H1 (cell line): ENCODE measurements around the gene RASSF4. TPM values are rescaled to one million over a fixed set of nuclear protein-coding genes. Genes with fewer than 3 reads are reported as not detected.

ENCODE experiments used
- CTCF ChIA-PET: fragments of 300-600 bp; sonication (Branson Sonifier 250); formaldehyde crosslinking; loops from one replicate; lab custom pipeline; 2021; ENCODE audit not compliant: partially characterized antibody; lab: Charles Lee
- POLR2A ChIA-PET: fragments of 300-600 bp; sonication (Branson Sonifier 250); formaldehyde crosslinking; loops from one replicate; lab custom pipeline; 2021; ENCODE audit warnings: inconsistent platforms; ENCODE audit not compliant: partially characterized antibody; lab: Charles Lee
- DNase-seq, 2 experiments: peaks; one replicate each; pipeline versions ENCODE4 v3.0.0 to v3.0.0-alpha.2; 2010 to 2022; ENCODE audit warnings: low spot score in 2 of 2, low read depth in 1 of 2, mixed read lengths in 1 of 2
- FAIRE-seq: peaks from 2 replicates; lab custom pipeline; 2011; peaks lifted over from hg19 to GRCh38; lab: Jason Lieb, UNC
- H2AFZ ChIP-seq: 2 replicates; pipeline ENCODE4 v1.8.1; 2012; ENCODE audit warnings: low read length, inconsistent platforms
- H2AK5ac ChIP-seq: 2 replicates; pipeline ENCODE4 v1.6.1; 2013; ENCODE audit warnings: low read depth, low read length
- H2BK120ac ChIP-seq: replicated peaks from 2 replicates; pipeline ENCODE3; 2013; ENCODE audit warnings: low read depth, low read length, inconsistent platforms
- H2BK12ac ChIP-seq: 2 replicates; pipeline ENCODE4 v1.6.1; 2013; ENCODE audit warnings: low read depth, low read length
- H2BK15ac ChIP-seq: 2 replicates; pipeline ENCODE4 v1.6.1; 2013; ENCODE audit warnings: low read length
- H2BK20ac ChIP-seq: 2 replicates; pipeline ENCODE4 v1.6.1; 2013; ENCODE audit warnings: low read length
- H2BK5ac ChIP-seq: 2 replicates; pipeline ENCODE4 v1.6.1; 2013; ENCODE audit warnings: low read depth, low read length
- H3K14ac ChIP-seq: 2 replicates; pipeline ENCODE4 v1.6.1; 2013; ENCODE audit warnings: inconsistent platforms; ENCODE audit not compliant: insufficient read length
- H3K18ac ChIP-seq: 2 replicates; pipeline ENCODE4 v1.6.1; 2013; ENCODE audit warnings: low read length; ENCODE audit errors: extremely low read depth
- H3K23ac ChIP-seq: 2 replicates; pipeline ENCODE4 v1.6.1; 2013; ENCODE audit warnings: inconsistent platforms; ENCODE audit not compliant: insufficient read length
- H3K23me2 ChIP-seq: 2 replicates; pipeline ENCODE4 v1.6.1; 2013; ENCODE audit warnings: low read depth, low read length
- H3K27ac ChIP-seq: 2 replicates; pipeline ENCODE4 v1.6.1; 2011; ENCODE audit warnings: low read depth, low read length, inconsistent platforms
- H3K27me3 ChIP-seq, 4 experiments: replicated peaks in 1 of 4; 1 replicate in 1 of 4; 2 replicates in 3 of 4; pipeline versions ENCODE4 v1.6.1 to v1.8.1; 2011 to 2013; ENCODE audit warnings: low read length in 3 of 4, mild to moderate bottlenecking in 3 of 4, inconsistent platforms in 2 of 4, mixed read lengths in 2 of 4, moderate library complexity in 1 of 4; ENCODE audit not compliant: control insufficient read depth in 3 of 4, insufficient read depth in 3 of 4; ENCODE audit errors: extremely low read depth in 1 of 4
- H3K36me3 ChIP-seq, 4 experiments: 2 replicates each; pipeline versions ENCODE4 v1.6.1 to v1.8.1; 2011 to 2013; ENCODE audit warnings: mild to moderate bottlenecking in 4 of 4, low read length in 3 of 4, moderate library complexity in 2 of 4, control low read depth in 1 of 4, inconsistent platforms in 1 of 4; ENCODE audit not compliant: insufficient read depth in 4 of 4, control insufficient read depth in 2 of 4
- H3K4ac ChIP-seq: replicated peaks from 2 replicates; pipeline ENCODE3; 2013; ENCODE audit warnings: low read length, low read depth, mixed read lengths, inconsistent platforms; ENCODE audit not compliant: insufficient read length
- H3K4me1 ChIP-seq, 4 experiments: replicated peaks in 1 of 4; 1 replicate in 1 of 4; 2 replicates in 3 of 4; pipeline versions ENCODE4 v1.6.1 to v1.8.1; 2011 to 2013; ENCODE audit warnings: low read length in 3 of 4, inconsistent platforms in 2 of 4, mixed read lengths in 1 of 4; ENCODE audit not compliant: insufficient read depth in 4 of 4, control insufficient read depth in 3 of 4
- H3K4me2 ChIP-seq, 2 experiments: 2 replicates each; pipeline versions ENCODE4 v1.6.1 to v1.8.1; 2011 to 2013; ENCODE audit warnings: low read depth in 2 of 2, low read length in 2 of 2, control low read depth in 1 of 2, inconsistent platforms in 1 of 2, mild to moderate bottlenecking in 1 of 2; ENCODE audit not compliant: insufficient read depth in 1 of 2
- H3K4me3 ChIP-seq, 4 experiments: fragments of 200-600, 300-600 bp in 1 of 4; sonication (generic), shearing (Covaris generic), sonication (Bioruptor Twin) in 1 of 4; 2 replicates each; pipeline versions ENCODE4 v1.5.1 to v1.8.1; 2011 to 2016; ENCODE audit warnings: low read length in 4 of 4, low read depth in 3 of 4, control low read depth in 2 of 4, inconsistent platforms in 2 of 4, mild to moderate bottlenecking in 2 of 4, mixed read lengths in 1 of 4, moderate library complexity in 1 of 4; ENCODE audit not compliant: insufficient read depth in 2 of 4; ENCODE audit errors: extremely low read depth in 1 of 4
- H3K56ac ChIP-seq: replicated peaks from 2 replicates; pipeline ENCODE3; 2013; ENCODE audit warnings: low read depth, mild to moderate bottlenecking, mixed read lengths, low read length, inconsistent platforms; ENCODE audit not compliant: insufficient read length
- H3K79me1 ChIP-seq: 2 replicates; pipeline ENCODE4 v1.6.1; 2013; ENCODE audit warnings: low read depth, low read length, control low read depth
- H3K79me2 ChIP-seq, 2 experiments: 2 replicates each; pipeline versions ENCODE4 v1.6.1 to v1.8.1; 2012 to 2013; ENCODE audit warnings: low read length in 2 of 2, mild to moderate bottlenecking in 2 of 2, inconsistent platforms in 1 of 2; ENCODE audit not compliant: insufficient read depth in 2 of 2, control insufficient read depth in 1 of 2
- H3K9ac ChIP-seq, 4 experiments: replicated peaks in 1 of 4; 1 replicate in 1 of 4; 2 replicates in 3 of 4; pipeline versions ENCODE4 v1.6.1 to v1.8.1; 2011 to 2013; ENCODE audit warnings: low read depth in 3 of 4, low read length in 3 of 4, control low read depth in 2 of 4, mild to moderate bottlenecking in 2 of 4, moderate library complexity in 2 of 4, inconsistent platforms in 1 of 4; ENCODE audit errors: extremely low read depth in 1 of 4
- H3K9me3 ChIP-seq, 2 experiments: 2 replicates each; pipeline versions ENCODE4 v1.6.1 to v1.8.1; 2012 to 2013; ENCODE audit warnings: mild to moderate bottlenecking in 2 of 2, moderate library complexity in 2 of 2, control low read depth in 1 of 2, inconsistent platforms in 1 of 2, low read depth in 1 of 2, low read length in 1 of 2, mixed read lengths in 1 of 2; ENCODE audit not compliant: insufficient read depth in 2 of 2
- H4K20me1 ChIP-seq, 2 experiments: replicated peaks in 1 of 2; 2 replicates each; pipeline versions ENCODE3 to v1.8.1; 2011 to 2013; ENCODE audit warnings: inconsistent platforms in 2 of 2, low read length in 2 of 2, mild to moderate bottlenecking in 1 of 2; ENCODE audit not compliant: insufficient read depth in 2 of 2, control insufficient read depth in 1 of 2
- H4K5ac ChIP-seq: 2 replicates; pipeline ENCODE4 v1.6.1; 2013; ENCODE audit warnings: low read length, low read depth, mixed read lengths, inconsistent platforms; ENCODE audit not compliant: insufficient read length
- H4K8ac ChIP-seq: 2 replicates; pipeline ENCODE4 v1.8.0; 2013; ENCODE audit warnings: mild to moderate bottlenecking, moderate library complexity, low read length, inconsistent platforms; ENCODE audit not compliant: insufficient read depth; ENCODE audit errors: extremely low read depth
- H4K91ac ChIP-seq: replicated peaks from 2 replicates; pipeline ENCODE3; 2013; ENCODE audit warnings: low read length, mixed read lengths, inconsistent platforms; ENCODE audit not compliant: insufficient read length
- ASH2L ChIP-seq: fragments of 200-600, 300-600 bp; sonication (generic); IDR thresholded peaks from one replicate; pipeline ENCODE4 v1.7.1; 2017; ENCODE audit warnings: low read length
- ATF3 ChIP-seq: IDR thresholded peaks from 2 replicates; pipeline ENCODE4 v1.6.1; 2011; ENCODE audit warnings: low read depth, mild to moderate bottlenecking, low read length; ENCODE audit not compliant: insufficient read depth
- CBX8 ChIP-seq: fragments of 300-800, 300-1000 bp; sonication (generic); IDR thresholded peaks from 2 replicates; pipeline ENCODE4 v1.7.1; 2016; ENCODE audit warnings: low read depth, low read length, borderline replicate concordance
- CHD2 ChIP-seq: IDR thresholded peaks from 2 replicates; pipeline ENCODE4 v1.6.1; 2012; ENCODE audit warnings: low read length, improper control_type of control experiment
- EP300 ChIP-seq, 2 experiments: IDR thresholded peaks; 1 replicate in 1 of 2; 2 replicates in 1 of 2; pipeline ENCODE4 v1.6.1; 2011 to 2012; ENCODE audit warnings: low read depth in 2 of 2, low read length in 2 of 2, mild to moderate bottlenecking in 2 of 2, borderline replicate concordance in 1 of 2, inconsistent platforms in 1 of 2, moderate library complexity in 1 of 2
- FOSL1 ChIP-seq: IDR thresholded peaks from 2 replicates; pipeline ENCODE4 v1.6.1; 2011; ENCODE audit warnings: mild to moderate bottlenecking, low read depth, low read length, moderate library complexity; ENCODE audit not compliant: insufficient read depth
- HDAC6 ChIP-seq: IDR thresholded peaks from one replicate; pipeline ENCODE4 v1.7.1; 2012; ENCODE audit warnings: low read depth, mild to moderate bottlenecking, inconsistent platforms, low read length, moderate library complexity
- KDM5A ChIP-seq: fragments of 200-600 bp; IDR thresholded peaks from 2 replicates; pipeline ENCODE4 v1.7.1; 2012; ENCODE audit warnings: mild to moderate bottlenecking, low read length, inconsistent platforms, mixed read lengths
- POLR2A ChIP-seq, 2 experiments: IDR thresholded peaks; 1 replicate in 1 of 2; 2 replicates in 1 of 2; pipeline ENCODE4 v1.6.1; 2011; ENCODE audit warnings: low read depth in 2 of 2, low read length in 2 of 2, mild to moderate bottlenecking in 2 of 2; ENCODE audit errors: control extremely low read depth in 1 of 2
- POLR2AphosphoS5 ChIP-seq: IDR thresholded peaks from 2 replicates; pipeline ENCODE4 v1.6.1; 2011; ENCODE audit warnings: low read depth, low read length
- SP4 ChIP-seq: IDR thresholded peaks from 2 replicates; pipeline ENCODE4 v1.6.1; 2012; ENCODE audit warnings: low read length, inconsistent platforms
- TCF12 ChIP-seq: IDR thresholded peaks from 2 replicates; pipeline ENCODE4 v1.6.1; 2011; ENCODE audit warnings: low read depth, mild to moderate bottlenecking, low read length
- ZNF274 ChIP-seq: IDR thresholded peaks from 2 replicates; pipeline ENCODE4 v1.7.0; 2012; ENCODE audit warnings: low read length, borderline replicate concordance; ENCODE audit errors: extremely low read depth
- WGBS, 2 experiments: shearing (Covaris generic) in 1 of 2; methylation state at CpG; one replicate each; pipeline versions ENCODE4 v1.1.6 to v1.1.7; 2013 to 2015; ENCODE audit warnings: low lambda C conversion rate in 2 of 2, mixed read lengths in 2 of 2, inconsistent platforms in 1 of 2, low coverage in 1 of 2, missing lambda C conversion rate in 1 of 2; ENCODE audit not compliant: insufficient replicate concordance in 2 of 2, insufficient coverage in 1 of 2, insufficient read length in 1 of 2; ENCODE audit errors: extremely low coverage in 1 of 2, missing lambda C conversion rate in 1 of 2; 5-methylcytosine and 5-hydroxymethylcytosine counted together
- polyA plus RNA-seq, 7 experiments: library from polyadenylated mRNA; depleted of rRNA in 3 of 7; stranded (reverse) in 5 of 7; unstranded in 2 of 7; fragments of >200 nt in 5 of 7; fragments of 200-250 nt in 2 of 7; gene quantifications; 1 replicate in 5 of 7; 2 replicates in 1 of 7; 4 replicates in 1 of 7; pipeline versions ENCODE4 v1.2.1 to v1.2.3, GENCODE V29; 2011 to 2013; ENCODE audit warnings: missing spikeins in 2 of 7, mixed read lengths in 2 of 7
- total RNA-seq: library from RNA; stranded (reverse); fragmentation: NEBNext Ultra II Directional; extraction: Animal tissue kit (Norgen Biotek cat#: 25700); gene quantifications from 2 replicates; pipeline ENCODE4 v1.2.1, GENCODE V29; 2021

The RASSF4 gene
- total and polyA plus RNA-seq, 2 of the 8 experiments (the other 6 are each of a cell fraction or from before 2014, with no cell fraction given), result 14.3 to 14.5 TPM

GRCh38 chr10:44951576-44952226 is 7.9 kb upstream of the RASSF4 start:
- Histone ChIP-seq H2BK5ac (peak overlapping the region; percentile 29; the same call in 1 of the 2 replicates), H3K27me3 (no peaks in the 10 kb centered on the region; a peak in 1 of 7 replicates), H2BK12ac (no peak overlapping the region), H3K9ac (no peak overlapping the region; a peak in 1 of 7 replicates), H3K27ac (no peak overlapping the region), H3K36me3 (no peaks in the 10 kb centered on the region), H4K5ac (no peak overlapping the region), H3K14ac (no peak overlapping the region), H2AFZ (no peak overlapping the region), H3K23me2 (no peaks in the 10 kb centered on the region), H2BK20ac (no peak overlapping the region), H3K18ac (no peak overlapping the region), H2AK5ac (no peak overlapping the region), H3K79me1 (no peaks in the 10 kb centered on the region), H3K4me1 (peaks cover 0 to 7% (median 0%) of the 10 kb centered on the region in 4 experiments; a peak in 2 of 7 replicates), H4K8ac (no peak overlapping the region), H4K91ac (no peak overlapping the region), H3K56ac (no peak overlapping the region), H3K9me3 (no peaks in the 10 kb centered on the region), H3K23ac (no peak overlapping the region), H4K20me1 (no peaks in the 10 kb centered on the region), H3K4me2 (no peak overlapping the region), H2BK120ac (no peak overlapping the region), H3K4me3 (no peak overlapping the region), H3K4ac (no peak overlapping the region), H3K79me2 (no peaks in the 10 kb centered on the region), H2BK15ac (no peak overlapping the region)
- 86% methylated on average over 7 of the region's 7 CpGs; no CpG with 5 or more reads in 1 of the 2 experiments for WGBS, 2 experiments
- ChIA-PET POLR2A (interaction anchor here (1.2 to 2.6 kb wide), 3 partner anchors 12 to 27 kb away, joined by 5 to 14 read pairs (median 6); partner anchors contain the start of gene DEPP1), CTCF (interaction anchor here (0.5 to 13.4 kb wide), 7 partner anchors 14 to 207 kb away, joined by 3 to 143 read pairs (median 6); no protein-coding TSS in a partner anchor)
- FAIRE-seq (no peak), DNase-seq (peak in 1 of 2 experiments; percentile 1)
- no peak for TF ChIP-seq HDAC6
- no peak for TF ChIP-seq CBX8
- no peak for TF ChIP-seq POLR2A (IDR thresholded peaks at IDR 0.05; ENCODE audit: control extremely low read depth in 1 of 2, low read depth in 2 of 2, low read length in 2 of 2)
- no peak for TF ChIP-seq ZNF274
- TF ChIP-seq TCF12, result no peak
- TF ChIP-seq CHD2, result no peak
- no peak for TF ChIP-seq EP300 (IDR thresholded peaks at IDR 0.05; ENCODE audit: borderline replicate concordance in 1 of 2, low read depth in 2 of 2, low read length in 2 of 2)
- no peak for TF ChIP-seq ATF3
- TF ChIP-seq ASH2L, result no peak
- no peak for TF ChIP-seq KDM5A
- TF ChIP-seq FOSL1, result no peak
- no peak for TF ChIP-seq SP4
- TF ChIP-seq POLR2AphosphoS5, result no peak
